Stimulated activated naive CD8-positive, alpha-beta T cell treated with anti-CD3 and anti-CD28 coated beads, Interleukin-15, amount 100 ng/mL, for 72 hours (primary cell): ENCODE results near the gene RFC5.

ENCODE experiments used
- ATAC-seq: fragments of 150-1000 bp; cut with Tn5 transposase; 2 replicates; pipeline ENCODE4 v1.10.0; 2021; ENCODE audit warnings: mild to moderate bottlenecking, moderate library complexity
- DNase-seq, 2 donors: peaks; one replicate each; pipeline ENCODE4 v3.0.0; 2021 to 2022
- H3K27ac Mint-ChIP-seq, 2 donors: one replicate each; pipeline ENCODE4 v1.8.0; 2022; ENCODE audit warnings: mild to moderate bottlenecking in 2 of 2, mixed read lengths in 2 of 2, moderate library complexity in 2 of 2
- H3K27me3 Mint-ChIP-seq: one replicate; pipeline ENCODE4 v1.8.0; 2022; ENCODE audit warnings: mixed read lengths
- H3K4me1 Mint-ChIP-seq: one replicate; pipeline ENCODE4 v1.8.0; 2022; ENCODE audit warnings: mild to moderate bottlenecking, mixed read lengths
- H3K4me3 Mint-ChIP-seq, 2 donors: one replicate each; pipeline ENCODE4 v1.8.0; 2022; ENCODE audit warnings: mild to moderate bottlenecking in 2 of 2, mixed read lengths in 2 of 2, moderate library complexity in 1 of 2
- H3K9me3 Mint-ChIP-seq, 2 donors: one replicate each; pipeline ENCODE4 v1.8.0; 2022; ENCODE audit warnings: mixed read lengths in 2 of 2

RFC5 gene

DNA sequence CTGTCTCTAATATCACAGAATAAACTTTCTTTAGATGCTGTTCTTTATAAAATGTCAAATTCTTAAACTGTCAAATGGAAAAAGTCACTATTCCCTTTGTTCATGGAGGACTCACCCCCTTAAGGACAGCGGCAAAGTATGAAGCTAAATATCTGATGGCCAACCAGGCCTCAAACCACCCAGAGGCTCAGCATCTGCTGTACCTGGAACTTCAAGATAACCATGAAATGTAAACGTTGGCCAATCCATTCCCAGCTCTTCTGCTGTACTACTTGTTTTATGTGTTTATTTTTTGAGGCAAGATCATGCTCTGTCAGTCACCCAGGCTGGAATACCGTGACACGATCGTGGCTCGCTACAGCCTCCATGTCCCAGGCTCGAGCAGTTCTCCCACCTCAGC lies 15.7 kb downstream of the RFC5 start:
- H3K4me1 Mint-ChIP-seq, result peaks cover 44% of the 10 kb centered on the region
- H3K27me3 Mint-ChIP-seq, result no peaks in the 10 kb centered on the region
- H3K9me3 Mint-ChIP-seq, result no peaks in the 10 kb centered on the region
- DNase-seq, result no peak
- H3K27ac Mint-ChIP-seq, result peak overlapping the region in 1 of 2 donors; percentile 76
- no peak overlapping the region for H3K4me3 Mint-ChIP-seq
- ATAC-seq, result no peak

DNA sequence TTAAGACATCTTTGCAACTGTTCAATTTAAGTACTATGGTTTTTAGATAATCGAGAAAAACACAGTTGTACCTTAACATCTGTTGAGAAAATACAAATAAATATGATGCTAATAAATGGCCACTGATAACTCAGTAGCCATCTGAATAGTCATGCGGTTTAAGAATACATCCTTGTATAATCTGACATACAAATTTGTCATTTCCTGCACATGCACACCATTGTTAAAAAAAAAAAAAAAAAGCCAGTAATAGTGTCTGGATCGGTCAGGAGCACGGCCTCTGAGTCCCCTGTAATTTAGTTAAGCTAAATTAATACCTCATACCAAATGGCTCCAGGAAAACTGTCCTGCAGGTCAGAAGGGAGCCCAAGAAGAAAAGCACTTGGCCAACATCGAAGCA lies 16.8 kb downstream of the RFC5 start:
- DNase-seq (no peak), ATAC-seq (no peak)
- Mint-ChIP-seq H3K9me3 (no peaks in the 10 kb centered on the region), H3K4me3 (no peak overlapping the region), H3K27me3 (no peaks in the 10 kb centered on the region), H3K27ac (peak overlapping the region in 1 of 2 donors; percentile 70), H3K4me1 (peaks cover 55% of the 10 kb centered on the region)

DNA sequence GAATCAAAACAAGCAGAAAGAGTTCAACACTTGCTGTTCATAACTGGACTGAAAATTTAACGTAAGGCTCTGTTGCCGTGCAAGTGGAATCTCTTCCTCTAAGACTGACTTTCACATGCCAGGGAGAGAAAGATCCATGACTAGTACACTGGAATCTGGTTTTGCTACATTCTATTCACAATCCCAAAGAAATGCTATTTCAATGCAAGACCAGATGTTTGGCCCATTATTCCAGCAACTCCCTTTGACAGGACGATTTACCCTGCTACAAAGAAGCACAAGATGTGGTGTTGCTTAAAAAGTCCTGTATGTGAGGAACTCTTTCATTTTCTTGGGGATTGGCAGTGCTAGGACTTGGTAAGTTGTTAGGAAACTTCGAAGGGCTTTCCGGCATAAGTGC lies 17.4 kb downstream of the RFC5 start:
- Mint-ChIP-seq H3K9me3 (no peaks in the 10 kb centered on the region), H3K4me1 (peaks cover 57% of the 10 kb centered on the region), H3K4me3 (peak overlapping the region in 1 of 2 donors; percentile 39), H3K27me3 (no peaks in the 10 kb centered on the region), H3K27ac (no peak overlapping the region)
- DNase-seq, result no peak
- ATAC-seq, result no peak

DNA sequence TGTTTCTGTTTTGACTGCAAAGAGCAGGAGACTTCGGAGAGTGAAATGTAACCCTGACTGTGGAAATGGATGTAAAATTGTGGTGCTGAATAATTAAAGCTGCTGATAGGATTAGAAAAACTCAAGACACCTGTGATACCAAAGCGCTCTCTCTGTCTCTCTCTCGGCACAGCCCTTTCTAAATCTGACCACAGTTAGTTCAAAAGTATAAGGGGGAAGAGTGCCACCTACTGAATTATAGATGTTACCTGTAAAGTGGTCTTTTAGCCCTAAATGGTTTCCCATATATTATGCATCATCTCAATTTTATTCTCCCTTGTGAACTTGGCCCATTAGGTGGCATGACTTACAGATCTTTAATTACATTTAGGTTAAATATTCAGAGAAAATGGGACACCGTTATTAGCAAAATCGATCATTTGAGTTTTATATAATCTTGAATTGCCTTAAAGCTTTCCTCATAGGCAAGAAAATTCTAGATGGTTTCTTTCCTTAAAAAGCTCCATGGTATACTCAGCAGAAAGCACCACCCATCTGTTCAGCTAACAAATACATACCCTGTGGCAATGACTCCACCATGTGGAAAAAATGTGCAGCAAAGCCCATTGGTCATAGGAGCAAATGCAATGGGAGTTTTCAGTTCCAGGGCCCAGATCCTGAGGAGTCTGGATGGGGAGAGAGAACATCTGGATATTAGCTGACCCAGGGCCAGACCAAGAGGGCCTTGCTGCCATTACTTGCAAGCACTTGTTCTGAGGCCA lies 18.1 kb downstream of the RFC5 start:
- Mint-ChIP-seq H3K4me1 (peaks cover 57% of the 10 kb centered on the region), H3K4me3 (peak overlapping the region; percentile 39 to 41), H3K9me3 (no peaks in the 10 kb centered on the region), H3K27me3 (no peaks in the 10 kb centered on the region), H3K27ac (peak overlapping the region; percentile 84 to 91)
- DNase-seq (no peak), ATAC-seq (no peak)

DNA sequence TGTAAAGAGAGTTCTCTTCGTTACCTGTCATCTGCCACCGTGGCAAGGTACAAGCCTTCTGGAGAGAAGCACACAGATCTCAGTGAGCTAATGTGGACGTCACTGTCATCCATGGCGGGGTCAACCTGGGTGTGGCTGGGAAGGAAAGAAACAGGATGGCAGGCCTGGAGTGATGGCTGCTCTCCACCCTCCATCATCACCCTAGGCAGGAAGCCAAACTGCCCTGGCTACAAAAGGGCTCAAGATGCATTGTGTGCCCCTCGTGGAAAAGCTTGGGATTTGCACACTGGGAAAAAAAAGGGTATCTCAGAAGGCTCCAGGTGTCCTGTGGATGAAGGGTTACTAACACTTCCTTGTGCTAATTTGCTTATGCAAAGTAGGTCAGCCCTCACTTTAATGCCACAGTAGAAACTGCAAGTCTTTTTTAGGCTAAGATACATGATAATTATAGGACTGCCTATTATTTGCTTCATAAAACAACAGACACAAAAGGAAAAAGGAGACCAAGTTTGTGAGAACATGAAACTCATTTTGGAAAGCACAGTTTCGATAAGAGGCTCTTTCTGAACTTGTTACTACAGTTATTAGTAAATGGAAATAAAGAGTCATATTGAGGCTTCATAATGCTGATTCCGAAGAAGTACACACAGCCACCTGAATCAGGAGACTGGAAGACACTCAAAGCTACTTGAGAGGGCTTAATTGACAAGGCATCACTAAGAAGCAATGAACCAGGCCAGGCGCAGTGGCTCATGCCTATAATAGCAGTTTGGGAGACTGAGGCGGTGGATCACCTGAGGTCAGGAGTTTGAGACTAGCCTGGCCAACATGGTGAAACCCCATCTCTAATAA lies 18.9 kb downstream of the RFC5 start:
- Mint-ChIP-seq H3K4me3 (peak overlapping the region; percentile 41 to 47), H3K9me3 (no peaks in the 10 kb centered on the region), H3K27ac (peak overlapping the region; percentile 84 to 91), H3K27me3 (no peaks in the 10 kb centered on the region), H3K4me1 (peaks cover 57% of the 10 kb centered on the region)
- DNase-seq (peak in 1 of 2 donors; percentile 41), ATAC-seq (peak; percentile 91)

DNA sequence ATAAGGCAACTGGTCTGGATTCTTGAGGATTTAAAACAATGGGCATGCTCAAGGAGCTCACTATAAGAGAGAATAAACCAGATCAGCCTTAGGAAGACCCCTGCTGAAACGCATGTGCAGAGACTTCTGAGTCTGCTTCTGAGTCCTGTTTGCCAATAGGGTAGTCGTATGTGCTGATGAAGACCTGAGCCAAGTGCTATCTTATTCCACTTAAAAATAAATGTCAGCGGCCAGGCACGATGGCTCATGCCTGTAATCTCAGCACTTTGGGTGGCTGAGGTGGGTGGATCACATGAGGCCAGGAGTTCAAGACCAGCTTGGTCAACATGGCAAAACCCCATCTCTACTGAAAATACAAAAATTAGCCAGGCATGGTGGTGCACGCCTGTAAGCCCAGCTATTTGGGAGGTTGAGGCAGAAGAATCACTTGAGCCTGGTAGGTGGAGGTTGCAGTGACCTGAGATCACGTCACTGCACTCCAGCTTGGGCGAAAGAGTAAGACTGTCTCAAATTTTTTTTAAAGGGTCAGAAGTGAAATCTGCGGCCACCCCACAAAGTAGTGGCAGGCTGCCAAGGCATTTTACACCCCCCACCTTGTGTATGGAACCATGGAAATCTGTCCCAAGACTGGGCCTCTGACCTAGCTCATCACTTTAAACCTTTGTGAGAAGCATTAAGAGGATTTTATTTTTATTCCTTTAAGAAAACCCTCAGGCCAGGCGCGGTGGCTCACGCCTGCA lies 20.3 kb downstream of the RFC5 start:
- no peak overlapping the region for H3K4me3 Mint-ChIP-seq
- peaks cover 65% of the 10 kb centered on the region for H3K4me1 Mint-ChIP-seq
- ATAC-seq, result no peak
- H3K9me3 Mint-ChIP-seq, result no peaks in the 10 kb centered on the region
- H3K27me3 Mint-ChIP-seq, result no peaks in the 10 kb centered on the region
- peak overlapping the region in 1 of 2 donors; percentile 84 for H3K27ac Mint-ChIP-seq
- DNase-seq, result no peak

DNA sequence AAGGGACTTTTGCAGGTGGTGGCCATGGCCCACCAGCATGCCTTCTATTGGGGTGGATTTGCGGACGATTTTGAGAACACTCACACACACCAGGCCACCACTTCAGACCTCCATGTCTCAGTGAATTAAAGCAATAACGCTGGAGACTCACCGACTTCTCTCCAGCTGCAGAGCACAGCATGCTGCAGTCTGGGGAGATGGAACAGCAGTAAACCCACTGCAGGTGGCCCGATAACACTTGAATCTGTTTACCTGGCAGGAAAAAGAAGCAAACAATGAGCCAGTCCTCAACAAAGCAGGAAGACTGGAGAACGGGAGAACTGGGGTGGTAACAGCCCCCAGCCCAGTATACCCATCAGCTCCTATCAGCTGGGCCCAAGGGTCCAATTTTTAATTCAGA lies 21.6 kb downstream of the RFC5 start:
- ATAC-seq (no peak), DNase-seq (no peak)
- Mint-ChIP-seq H3K4me1 (peaks cover 65% of the 10 kb centered on the region), H3K9me3 (no peaks in the 10 kb centered on the region), H3K27me3 (no peaks in the 10 kb centered on the region), H3K27ac (no peak overlapping the region), H3K4me3 (no peak overlapping the region)

DNA sequence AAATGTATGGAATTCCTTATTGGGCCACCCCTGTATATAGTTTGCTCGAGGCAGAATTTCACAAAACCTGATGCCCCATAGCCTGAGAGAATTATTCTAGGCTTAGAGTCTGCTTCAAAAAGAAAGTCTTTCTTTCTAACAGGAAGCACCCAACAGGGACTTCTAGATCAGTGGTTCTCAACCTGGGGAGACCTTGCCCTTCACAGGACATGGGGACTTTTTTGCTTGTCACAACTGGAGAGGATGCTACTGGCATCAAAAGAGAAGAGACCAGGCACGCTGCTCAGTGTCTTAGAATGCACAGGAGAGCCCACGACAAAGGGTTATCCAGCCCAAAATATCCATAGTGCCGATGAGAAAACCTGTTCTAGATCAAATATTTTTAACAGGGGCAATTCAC lies 25.6 kb downstream of the RFC5 start:
- Mint-ChIP-seq H3K4me3 (no peak overlapping the region), H3K4me1 (peaks cover 52% of the 10 kb centered on the region)
- peak; percentile 44 for ATAC-seq

DNA sequence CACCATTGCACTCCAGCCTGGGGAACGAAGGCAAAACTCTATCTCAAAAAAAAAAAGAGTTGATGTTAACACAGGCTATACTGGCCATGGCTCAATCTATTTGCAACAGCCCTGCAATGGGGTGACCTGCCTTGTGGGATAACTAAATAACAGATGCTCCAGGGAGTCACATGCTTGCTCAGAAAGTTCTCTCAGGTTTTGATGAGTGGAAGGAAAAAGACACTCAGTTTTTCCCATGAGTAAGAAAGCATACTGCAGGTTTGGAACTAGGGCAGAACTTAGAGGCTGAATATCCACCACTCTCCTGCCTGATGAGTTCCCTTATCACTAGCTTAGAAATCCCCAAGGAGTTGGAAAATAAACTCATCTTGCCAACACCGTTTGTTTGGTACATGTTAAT lies 27.6 kb downstream of the RFC5 start:
- ATAC-seq (peak; percentile 49), DNase-seq (no peak)
- Mint-ChIP-seq H3K9me3 (no peaks in the 10 kb centered on the region), H3K4me1 (peaks cover 39% of the 10 kb centered on the region), H3K27ac (peak overlapping the region in 1 of 2 donors; percentile 86), H3K27me3 (no peaks in the 10 kb centered on the region), H3K4me3 (peak overlapping the region in 1 of 2 donors; percentile 44)

More for the DNA sequence above, 25.6 kb downstream of the RFC5 start:
- no peak for DNase-seq
- Mint-ChIP-seq H3K27ac (no peak overlapping the region), H3K9me3 (no peaks in the 10 kb centered on the region), H3K27me3 (no peaks in the 10 kb centered on the region)

DNA sequence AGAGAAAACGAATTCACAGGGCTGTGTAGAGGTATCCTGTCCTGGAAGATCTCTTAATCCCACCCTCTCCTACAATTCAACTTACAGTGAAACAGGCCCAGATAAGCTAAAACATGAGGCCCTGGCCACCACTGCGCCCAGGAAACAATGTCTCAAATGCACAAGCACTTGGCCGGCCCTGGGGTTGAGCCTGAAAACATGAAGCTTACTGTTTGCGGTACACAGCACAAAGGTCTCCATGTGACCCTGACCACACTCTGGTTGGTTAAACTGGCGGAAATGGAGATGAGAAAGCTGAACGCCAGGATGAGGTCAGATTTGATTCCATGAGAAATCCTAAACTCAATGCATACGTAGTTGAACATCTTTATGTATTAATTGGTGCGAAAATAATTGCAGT lies 28.1 kb downstream of the RFC5 start:
- ATAC-seq (no peak), DNase-seq (no peak)
- peak overlapping the region; percentile 44 to 61 for H3K4me3 Mint-ChIP-seq
- H3K27me3 Mint-ChIP-seq, result no peaks in the 10 kb centered on the region
- peaks cover 39% of the 10 kb centered on the region for H3K4me1 Mint-ChIP-seq
- peak overlapping the region in 1 of 2 donors; percentile 86 for H3K27ac Mint-ChIP-seq
- H3K9me3 Mint-ChIP-seq, result no peaks in the 10 kb centered on the region

DNA sequence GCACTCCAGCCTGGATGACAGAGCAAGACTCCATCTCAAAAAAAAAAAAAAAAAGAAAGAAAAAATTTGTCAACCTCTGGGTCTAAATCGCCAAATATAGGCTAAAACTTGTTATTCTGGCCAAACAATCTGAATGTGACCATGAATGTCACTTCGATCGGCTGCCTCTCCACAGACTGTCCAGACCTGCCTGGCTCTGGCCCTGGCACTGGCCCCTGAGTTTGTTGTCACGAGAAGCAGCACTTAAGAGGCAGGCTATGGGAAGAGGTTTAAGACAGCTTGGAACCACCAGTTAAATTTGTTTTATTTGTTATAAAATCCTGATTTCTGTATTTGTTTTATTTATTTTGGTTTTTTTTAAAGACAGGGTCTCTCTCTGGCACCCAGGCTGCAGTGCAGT lies 29.9 kb downstream of the RFC5 start:
- peak overlapping the region in 1 of 2 donors; percentile 71 for H3K27ac Mint-ChIP-seq
- no peak overlapping the region for H3K4me3 Mint-ChIP-seq
- H3K27me3 Mint-ChIP-seq, result no peaks in the 10 kb centered on the region
- DNase-seq (no peak), ATAC-seq (no peak)
- peaks cover 41% of the 10 kb centered on the region for H3K4me1 Mint-ChIP-seq
- H3K9me3 Mint-ChIP-seq, result no peaks in the 10 kb centered on the region

DNA sequence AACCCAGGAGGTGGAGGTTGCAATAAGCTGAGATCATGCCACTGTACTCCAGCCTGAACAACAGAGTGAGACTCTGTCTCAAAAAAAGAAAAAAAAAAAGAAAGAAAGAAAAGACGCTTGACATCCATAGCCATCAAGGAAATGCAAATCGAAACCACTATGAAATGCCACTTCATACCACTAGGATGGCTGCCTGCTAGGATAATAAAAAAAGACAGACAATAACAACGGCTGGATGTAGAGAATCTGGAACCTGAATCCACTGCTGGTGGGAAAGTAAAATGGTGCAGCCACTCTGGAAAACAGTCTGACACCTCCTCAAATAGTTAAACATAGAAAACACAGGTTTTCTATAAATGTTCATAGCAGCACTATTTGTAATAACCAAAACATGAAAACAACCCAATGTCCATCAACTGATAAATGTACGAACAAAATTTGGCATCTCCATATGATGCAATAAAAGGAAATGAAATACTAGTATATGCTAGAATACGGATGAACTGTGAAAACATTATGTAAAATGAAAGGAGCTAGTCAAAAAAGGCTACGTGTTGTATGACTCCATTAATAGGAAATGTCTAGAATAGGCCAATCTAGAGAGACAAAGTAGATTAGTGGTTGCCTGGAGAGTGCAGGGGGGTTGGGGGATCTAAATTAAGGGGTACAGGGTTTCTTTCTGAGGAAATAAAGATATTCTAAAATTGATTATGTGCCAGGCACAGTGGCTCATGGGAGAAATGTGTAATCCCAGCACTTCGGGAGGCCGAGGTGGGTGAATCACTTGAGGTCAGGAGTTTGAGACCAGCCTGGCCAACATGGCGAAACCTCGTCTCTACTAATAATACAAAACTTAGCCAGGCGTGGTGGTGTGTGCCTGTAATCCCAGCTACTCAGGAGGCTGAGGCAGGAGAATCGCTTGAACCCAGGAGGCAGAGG lies 34.7 kb downstream of the RFC5 start:
- Mint-ChIP-seq H3K4me3 (peak overlapping the region in 1 of 2 donors; percentile 13), H3K9me3 (no peaks in the 10 kb centered on the region), H3K27me3 (no peaks in the 10 kb centered on the region), H3K4me1 (peaks cover 36% of the 10 kb centered on the region), H3K27ac (peak overlapping the region; percentile 57 to 93)
- no peak for ATAC-seq
- DNase-seq, result no peak

DNA sequence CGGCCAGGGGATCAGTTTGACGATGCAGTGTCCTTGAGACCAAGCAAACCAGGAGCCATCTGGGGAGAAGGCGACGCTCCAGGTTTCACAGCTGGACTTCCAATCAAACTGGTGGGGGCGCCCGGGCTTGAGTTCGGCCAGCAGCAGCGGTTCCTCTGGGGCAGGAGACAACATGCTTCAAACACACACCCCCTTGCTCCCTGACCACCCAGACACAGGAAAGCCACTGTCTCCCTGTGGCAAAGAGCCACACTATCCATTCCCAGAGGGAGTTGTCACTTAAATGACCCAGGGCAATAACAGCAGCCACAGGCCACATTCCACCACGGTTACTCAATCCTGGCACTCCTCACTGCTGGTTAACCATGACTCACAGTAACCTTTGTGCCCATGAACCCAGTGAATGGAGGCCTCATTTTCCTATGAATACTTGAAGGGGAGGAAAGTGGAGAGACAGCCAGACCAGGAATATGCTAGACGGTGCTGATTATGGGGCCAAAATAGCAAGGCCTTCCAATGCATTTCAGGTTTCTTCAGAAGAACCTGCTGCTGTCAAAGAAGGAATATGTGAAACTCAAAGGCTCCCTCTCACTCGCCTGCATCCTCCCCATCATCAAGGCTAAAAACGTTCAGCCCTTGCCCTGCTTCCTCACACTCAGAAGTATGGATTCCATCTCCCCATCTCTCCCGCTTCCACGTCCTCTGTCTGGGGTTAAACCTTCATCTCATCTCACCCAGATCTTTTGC lies 36.0 kb downstream of the RFC5 start:
- Mint-ChIP-seq H3K9me3 (no peaks in the 10 kb centered on the region), H3K27me3 (no peaks in the 10 kb centered on the region), H3K27ac (peak overlapping the region in 1 of 2 donors; percentile 20), H3K4me3 (peak overlapping the region in 1 of 2 donors; percentile 31), H3K4me1 (peaks cover 35% of the 10 kb centered on the region)
- DNase-seq (peak in 1 of 2 donors; percentile 46), ATAC-seq (peak; percentile 76)
